ENCODE data around the gene RNF213. TPM values are rescaled to one million over a fixed set of nuclear protein-coding genes. Genes with fewer than 3 reads are reported as not detected.

RNF213 gene
- total RNA-seq, 2 donors from 2014 or later, result 98.8 to 136 TPM

GRCh38 chr17:80295146-80295545 lies 34.5 kb downstream of the RNF213 start:
- peaks cover 68% of the 10 kb centered on the region for H3K36me3 ChIP-seq (ENCODE audit: control insufficient read depth, insufficient read depth, low read length)
- H3K36me3 Mint-ChIP-seq (ENCODE audit: low read depth), result peaks cover 81% of the 10 kb centered on the region

GRCh38 chr17:80295559-80295958 lies 34.9 kb downstream of the RNF213 start:
- 95% methylated on average over 2 to 6 of the region's 6 CpGs for WGBS, 2 experiments (ENCODE audit: insufficient coverage in 1 of 2, insufficient read length in 1 of 2)
- Histone ChIP-seq H3K9me3 (ENCODE audit: control insufficient read depth, low read length) (peaks cover 16% of the 10 kb centered on the region), H3K27ac (ENCODE audit: low read depth, low read length) (no peak overlapping the region), H3K4me3 (ENCODE audit: low read length) (no peak overlapping the region), H3K27me3 (ENCODE audit: control insufficient read depth, insufficient read depth, low read length, poor library complexity, severe bottlenecking) (no peaks in the 10 kb centered on the region), H3K36me3 (ENCODE audit: control insufficient read depth, insufficient read depth, low read length) (peaks cover 68% of the 10 kb centered on the region), H3K9ac (ENCODE audit: extremely low read depth, low read length, poor library complexity, severe bottlenecking) (no peak overlapping the region), H3K4me1 (ENCODE audit: control insufficient read depth, insufficient read depth, low read length) (no peaks in the 10 kb centered on the region)
- DNase-seq, result no peak
- H3K4me3 Mint-ChIP-seq, result no peak overlapping the region
- H3K27me3 Mint-ChIP-seq (ENCODE audit: insufficient read depth), result no peaks in the 10 kb centered on the region
- H3K36me3 Mint-ChIP-seq (ENCODE audit: low read depth), result peaks cover 81% of the 10 kb centered on the region
- H3K27ac Mint-ChIP-seq, result no peak overlapping the region
- peaks cover 11% of the 10 kb centered on the region for H3K9me3 Mint-ChIP-seq
- no peak for TF ChIP-seq CTCF (conservative IDR thresholded peaks at IDR 0.05)
- no peaks in the 10 kb centered on the region for H3K4me1 Mint-ChIP-seq

More at GRCh38 chr17:80295146-80295545, 34.5 kb downstream of the RNF213 start:
- H3K27ac Mint-ChIP-seq, result no peak overlapping the region
- H3K4me1 Mint-ChIP-seq, result no peaks in the 10 kb centered on the region
- Histone ChIP-seq H3K27me3 (ENCODE audit: control insufficient read depth, insufficient read depth, low read length, poor library complexity, severe bottlenecking) (no peaks in the 10 kb centered on the region), H3K4me3 (ENCODE audit: low read length) (no peak overlapping the region), H3K4me1 (ENCODE audit: control insufficient read depth, insufficient read depth, low read length) (no peaks in the 10 kb centered on the region), H3K9ac (ENCODE audit: extremely low read depth, low read length, poor library complexity, severe bottlenecking) (no peak overlapping the region), H3K27ac (ENCODE audit: low read depth, low read length) (no peak overlapping the region), H3K9me3 (ENCODE audit: control insufficient read depth, low read length) (peaks cover 12% of the 10 kb centered on the region)
- H3K9me3 Mint-ChIP-seq, result peaks cover 7% of the 10 kb centered on the region
- no peak overlapping the region for H3K4me3 Mint-ChIP-seq
- no peak for DNase-seq
- WGBS, 2 experiments (ENCODE audit: insufficient coverage in 1 of 2, insufficient read length in 1 of 2), result 93% methylated on average over 5 of the region's 5 CpGs; no CpG with 5 or more reads in 1 of the 2 experiments
- no peak for TF ChIP-seq CTCF (conservative IDR thresholded peaks at IDR 0.05)
- H3K27me3 Mint-ChIP-seq (ENCODE audit: insufficient read depth), result no peaks in the 10 kb centered on the region

- TF ChIP-seq CTCF (conservative IDR thresholded peaks at IDR 0.05), result no peak
- Mint-ChIP-seq H3K27me3 (ENCODE audit: insufficient read depth) (no peaks in the 10 kb centered on the region), H3K4me3 (no peak overlapping the region), H3K36me3 (ENCODE audit: low read depth) (peaks cover 81% of the 10 kb centered on the region), H3K4me1 (no peaks in the 10 kb centered on the region), H3K9me3 (peaks cover 18% of the 10 kb centered on the region), H3K27ac (no peak overlapping the region)
- Histone ChIP-seq H3K4me1 (ENCODE audit: control insufficient read depth, insufficient read depth, low read length) (no peaks in the 10 kb centered on the region), H3K9me3 (ENCODE audit: control insufficient read depth, low read length) (peaks cover 23% of the 10 kb centered on the region), H3K4me3 (ENCODE audit: low read length) (no peak overlapping the region), H3K9ac (ENCODE audit: extremely low read depth, low read length, poor library complexity, severe bottlenecking) (no peak overlapping the region), H3K27me3 (ENCODE audit: control insufficient read depth, insufficient read depth, low read length, poor library complexity, severe bottlenecking) (no peaks in the 10 kb centered on the region), H3K36me3 (ENCODE audit: control insufficient read depth, insufficient read depth, low read length) (peaks cover 73% of the 10 kb centered on the region), H3K27ac (ENCODE audit: low read depth, low read length) (no peak overlapping the region)
- no peak for DNase-seq
- 96% methylated on average over 14 of the region's 14 CpGs for WGBS, 2 experiments (ENCODE audit: insufficient coverage in 1 of 2, insufficient read length in 1 of 2)
Observed at GRCh38 chr17:80296221-80296620, 35.6 kb downstream of the RNF213 start.
